Measurements from ENCODE around the gene ZWILCH.

DNA sequence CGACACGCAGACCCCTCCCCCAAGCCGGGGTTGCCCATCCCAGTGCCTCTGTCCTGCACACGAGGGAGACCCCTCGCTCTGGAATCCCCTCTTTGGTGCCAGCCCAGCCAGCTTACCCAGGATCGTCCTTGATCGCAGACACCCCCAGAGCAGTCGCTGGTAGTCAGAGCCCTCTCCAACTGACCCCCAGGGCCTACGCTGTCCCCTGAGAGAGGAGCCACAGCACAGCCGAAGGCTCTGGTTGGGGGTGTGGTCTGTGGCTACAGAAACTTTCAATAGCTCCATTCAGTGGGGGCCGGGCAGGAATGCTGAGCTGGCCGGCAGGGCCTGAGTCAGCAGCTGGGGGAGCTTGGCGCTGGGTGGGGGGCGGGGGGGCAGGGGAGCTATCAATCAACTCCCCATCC, 60.6 kb downstream of the ZWILCH start, which contains the start of gene LCTL:
- TF ChIP-seq, protein P1, sequence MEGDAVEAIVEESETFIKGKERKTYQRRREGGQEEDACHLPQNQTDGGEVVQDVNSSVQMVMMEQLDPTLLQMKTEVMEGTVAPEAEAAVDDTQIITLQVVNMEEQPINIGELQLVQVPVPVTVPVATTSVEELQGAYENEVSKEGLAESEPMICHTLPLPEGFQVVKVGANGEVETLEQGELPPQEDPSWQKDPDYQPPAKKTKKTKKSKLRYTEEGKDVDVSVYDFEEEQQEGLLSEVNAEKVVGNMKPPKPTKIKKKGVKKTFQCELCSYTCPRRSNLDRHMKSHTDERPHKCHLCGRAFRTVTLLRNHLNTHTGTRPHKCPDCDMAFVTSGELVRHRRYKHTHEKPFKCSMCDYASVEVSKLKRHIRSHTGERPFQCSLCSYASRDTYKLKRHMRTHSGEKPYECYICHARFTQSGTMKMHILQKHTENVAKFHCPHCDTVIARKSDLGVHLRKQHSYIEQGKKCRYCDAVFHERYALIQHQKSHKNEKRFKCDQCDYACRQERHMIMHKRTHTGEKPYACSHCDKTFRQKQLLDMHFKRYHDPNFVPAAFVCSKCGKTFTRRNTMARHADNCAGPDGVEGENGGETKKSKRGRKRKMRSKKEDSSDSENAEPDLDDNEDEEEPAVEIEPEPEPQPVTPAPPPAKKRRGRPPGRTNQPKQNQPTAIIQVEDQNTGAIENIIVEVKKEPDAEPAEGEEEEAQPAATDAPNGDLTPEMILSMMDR (IDR thresholded peaks at IDR 0.05): no peak
- no peak for TF ChIP-seq POLR2A (IDR thresholded peaks at IDR 0.05)
